ENCODE data around the gene EDEM3. TPM values are rescaled to one million over a fixed set of nuclear protein-coding genes. Genes with fewer than 3 reads are reported as not detected.

The EDEM3 gene
- polyA plus RNA-seq, 1 donor (not counting 4 experiments of a cell fraction or from before 2014, with no cell fraction given): 23.6 TPM

DNA sequence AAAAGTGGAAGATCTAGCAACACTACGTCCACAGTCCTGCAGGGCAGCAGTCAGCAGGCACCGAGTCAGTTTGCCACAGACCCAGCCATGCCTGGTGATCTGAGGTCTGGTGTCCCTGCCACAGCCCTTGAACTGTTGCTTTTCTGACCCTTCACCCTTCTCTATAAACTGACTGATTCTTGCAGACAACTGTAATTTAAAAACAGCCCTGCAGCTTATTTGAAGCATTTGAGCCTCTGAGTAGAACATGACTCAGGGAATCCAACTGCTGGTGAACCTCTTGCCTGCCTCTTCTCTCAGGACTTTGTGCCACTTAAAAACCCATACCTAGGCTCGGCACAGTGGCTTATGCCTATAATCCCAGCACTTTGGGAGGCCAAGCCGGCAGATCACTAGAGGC, 107.2 kb downstream of the EDEM3 start:
- H3K36me3 ChIP-seq (ENCODE audit: control insufficient read depth in 2 of 2, extremely low read depth in 1 of 2, insufficient read depth in 2 of 2, low read length in 2 of 2): no peaks in the 10 kb centered on the region
- no peak overlapping the region for H3K27ac ChIP-seq (ENCODE audit: control insufficient read depth, insufficient read depth, low read length)
- H2AFZ ChIP-seq (ENCODE audit: control insufficient read depth, low read length): no peak overlapping the region
- dilution Hi-C loops (cut with MboI; ENCODE audit: extremely low pct_ligation_motif_present, low sequenced_read_pairs): no loop called here
- no peak overlapping the region for H3K4me3 ChIP-seq (ENCODE audit: control insufficient read depth in 2 of 3, extremely low read depth in 1 of 3, insufficient read depth in 2 of 3, low read depth in 1 of 3, low read length in 3 of 3)
- no peak for FAIRE-seq
- no peak overlapping the region for H3K9ac ChIP-seq (ENCODE audit: control insufficient read depth, extremely low read depth, insufficient read depth, low read length)
- H3K4me2 ChIP-seq (ENCODE audit: control insufficient read depth, extremely low read depth, insufficient read depth, low read depth, low read length): no peak overlapping the region
- TF ChIP-seq, protein P1, sequence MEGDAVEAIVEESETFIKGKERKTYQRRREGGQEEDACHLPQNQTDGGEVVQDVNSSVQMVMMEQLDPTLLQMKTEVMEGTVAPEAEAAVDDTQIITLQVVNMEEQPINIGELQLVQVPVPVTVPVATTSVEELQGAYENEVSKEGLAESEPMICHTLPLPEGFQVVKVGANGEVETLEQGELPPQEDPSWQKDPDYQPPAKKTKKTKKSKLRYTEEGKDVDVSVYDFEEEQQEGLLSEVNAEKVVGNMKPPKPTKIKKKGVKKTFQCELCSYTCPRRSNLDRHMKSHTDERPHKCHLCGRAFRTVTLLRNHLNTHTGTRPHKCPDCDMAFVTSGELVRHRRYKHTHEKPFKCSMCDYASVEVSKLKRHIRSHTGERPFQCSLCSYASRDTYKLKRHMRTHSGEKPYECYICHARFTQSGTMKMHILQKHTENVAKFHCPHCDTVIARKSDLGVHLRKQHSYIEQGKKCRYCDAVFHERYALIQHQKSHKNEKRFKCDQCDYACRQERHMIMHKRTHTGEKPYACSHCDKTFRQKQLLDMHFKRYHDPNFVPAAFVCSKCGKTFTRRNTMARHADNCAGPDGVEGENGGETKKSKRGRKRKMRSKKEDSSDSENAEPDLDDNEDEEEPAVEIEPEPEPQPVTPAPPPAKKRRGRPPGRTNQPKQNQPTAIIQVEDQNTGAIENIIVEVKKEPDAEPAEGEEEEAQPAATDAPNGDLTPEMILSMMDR (optimal IDR thresholded peaks at IDR 0.05 in 1 of 3, IDR thresholded peaks at IDR 0.05 in 1 of 3, conservative IDR thresholded peaks at IDR 0.05 in 1 of 3; ENCODE audit: extremely low read depth in 1 of 3, insufficient read depth in 2 of 3, low read length in 3 of 3): no peak
- TF ChIP-seq EZH2 (IDR thresholded peaks at IDR 0.05; ENCODE audit: low read length): no peak
- no peaks in the 10 kb centered on the region for H3K9me1 ChIP-seq (ENCODE audit: control insufficient read depth, extremely low read depth, insufficient read depth, low read length)
- peaks cover 1% of the 10 kb centered on the region for H3K9me3 ChIP-seq (ENCODE audit: control insufficient read depth, low read depth, low read length)
- H4K20me1 ChIP-seq (ENCODE audit: control insufficient read depth, extremely low read depth, insufficient read depth, low read length): no peaks in the 10 kb centered on the region
- DNase-seq (ENCODE audit: low read depth, low spot score): no peak
- H3K27me3 ChIP-seq (ENCODE audit: control insufficient read depth, extremely low read depth, insufficient read depth, low read length): peaks cover 4% of the 10 kb centered on the region
- no peaks in the 10 kb centered on the region for H3K4me1 ChIP-seq (ENCODE audit: control insufficient read depth, extremely low read depth, insufficient read depth, low read length)
- no peaks in the 10 kb centered on the region for H3K79me2 ChIP-seq (ENCODE audit: control insufficient read depth, insufficient read depth, low read length)

DNA sequence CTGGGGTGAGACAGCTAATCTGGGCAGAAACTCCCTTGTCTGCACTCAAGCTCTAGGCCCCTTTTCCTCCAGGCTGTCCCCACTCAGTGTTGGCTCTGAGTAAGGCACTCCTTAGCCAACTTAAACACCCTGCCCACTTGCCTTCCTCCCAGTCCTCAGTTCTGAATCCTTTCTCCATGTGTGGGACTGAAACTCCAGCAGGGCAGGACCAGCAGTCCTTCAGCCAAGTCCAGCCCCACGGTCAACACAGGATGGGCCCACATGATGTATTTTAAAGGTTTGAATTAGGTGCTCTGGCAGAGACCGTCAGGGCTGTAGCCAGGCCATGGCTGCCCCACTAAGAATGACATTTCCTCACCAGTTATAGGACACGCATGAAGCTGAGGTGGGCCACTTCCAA, 107.8 kb downstream of the EDEM3 start:
- Histone ChIP-seq H3K4me3 (ENCODE audit: control insufficient read depth in 2 of 3, extremely low read depth in 1 of 3, insufficient read depth in 2 of 3, low read depth in 1 of 3, low read length in 3 of 3) (no peak overlapping the region), H3K9me3 (ENCODE audit: control insufficient read depth, low read depth, low read length) (no peaks in the 10 kb centered on the region), H3K4me2 (ENCODE audit: control insufficient read depth, extremely low read depth, insufficient read depth, low read depth, low read length) (no peak overlapping the region), H3K27me3 (ENCODE audit: control insufficient read depth, extremely low read depth, insufficient read depth, low read length) (peaks cover 10% of the 10 kb centered on the region), H3K9ac (ENCODE audit: control insufficient read depth, extremely low read depth, insufficient read depth, low read length) (no peak overlapping the region), H3K9me1 (ENCODE audit: control insufficient read depth, extremely low read depth, insufficient read depth, low read length) (no peaks in the 10 kb centered on the region), H3K27ac (ENCODE audit: control insufficient read depth, insufficient read depth, low read length) (no peak overlapping the region), H2AFZ (ENCODE audit: control insufficient read depth, low read length) (no peak overlapping the region), H3K79me2 (ENCODE audit: control insufficient read depth, insufficient read depth, low read length) (no peaks in the 10 kb centered on the region), H3K4me1 (ENCODE audit: control insufficient read depth, extremely low read depth, insufficient read depth, low read length) (no peaks in the 10 kb centered on the region), H3K36me3 (ENCODE audit: control insufficient read depth in 2 of 2, extremely low read depth in 1 of 2, insufficient read depth in 2 of 2, low read length in 2 of 2) (no peaks in the 10 kb centered on the region), H4K20me1 (ENCODE audit: control insufficient read depth, extremely low read depth, insufficient read depth, low read length) (no peaks in the 10 kb centered on the region)
- TF ChIP-seq, protein P1 (optimal IDR thresholded peaks at IDR 0.05 in 1 of 3, IDR thresholded peaks at IDR 0.05 in 1 of 3, conservative IDR thresholded peaks at IDR 0.05 in 1 of 3; ENCODE audit: extremely low read depth in 1 of 3, insufficient read depth in 2 of 3, low read length in 3 of 3): no peak
- no peak for TF ChIP-seq EZH2 (IDR thresholded peaks at IDR 0.05; ENCODE audit: low read length)
- DNase-seq (ENCODE audit: low read depth, low spot score) (no peak), FAIRE-seq (no peak)
- dilution Hi-C loops (cut with MboI; ENCODE audit: extremely low pct_ligation_motif_present, low sequenced_read_pairs): no loop called here

All from keratinocyte (primary cell).